ENCODE results near the gene DNAJC27.

Gene DNAJC27

GRCh38 chr2:24955921-24956320, 15.8 kb downstream of the DNAJC27 start:
- H3K4me3 ChIP-seq (ENCODE audit: low read length), result no peak overlapping the region
- DNase-seq (ENCODE audit: low read depth), result no peak
- no peak for TF ChIP-seq CTCF (IDR thresholded peaks at IDR 0.05; ENCODE audit: insufficient read depth, low read depth, low read length, missing control alignments)

- no peak overlapping the region for H3K4me3 ChIP-seq (ENCODE audit: low read length)
- no peak for TF ChIP-seq CTCF (IDR thresholded peaks at IDR 0.05; ENCODE audit: insufficient read depth, low read depth, low read length, missing control alignments)
- DNase-seq (ENCODE audit: low read depth), result no peak
Observed at GRCh38 chr2:24955232-24955631, 16.5 kb downstream of the DNAJC27 start.

- no peak overlapping the region for H3K4me3 ChIP-seq (ENCODE audit: low read length)
- DNase-seq (ENCODE audit: low read depth), result no peak
- TF ChIP-seq CTCF (IDR thresholded peaks at IDR 0.05; ENCODE audit: insufficient read depth, low read depth, low read length, missing control alignments), result no peak
Observed at GRCh38 chr2:24950102-24950501, 21.7 kb downstream of the DNAJC27 start.

- H3K4me3 ChIP-seq (ENCODE audit: low read length), result no peak overlapping the region
- no peak for TF ChIP-seq CTCF (IDR thresholded peaks at IDR 0.05; ENCODE audit: insufficient read depth, low read depth, low read length, missing control alignments)
- no peak for DNase-seq (ENCODE audit: low read depth)
Observed at GRCh38 chr2:24948506-24948905, 23.2 kb downstream of the DNAJC27 start.

GRCh38 chr2:24947561-24948157, 24.1 kb downstream of the DNAJC27 start:
- no peak for DNase-seq (ENCODE audit: low read depth)
- H3K4me3 ChIP-seq (ENCODE audit: low read length), result no peak overlapping the region
- no peak for TF ChIP-seq CTCF (IDR thresholded peaks at IDR 0.05; ENCODE audit: insufficient read depth, low read depth, low read length, missing control alignments)

- TF ChIP-seq CTCF (IDR thresholded peaks at IDR 0.05; ENCODE audit: insufficient read depth, low read depth, low read length, missing control alignments), result no peak
- DNase-seq (ENCODE audit: low read depth), result peak; percentile 75
- H3K4me3 ChIP-seq (ENCODE audit: low read length), result no peak overlapping the region
Observed at GRCh38 chr2:24945907-24946306, 25.8 kb downstream of the DNAJC27 start.

- no peak overlapping the region for H3K4me3 ChIP-seq (ENCODE audit: low read length)
- DNase-seq (ENCODE audit: low read depth), result no peak
- TF ChIP-seq CTCF (IDR thresholded peaks at IDR 0.05; ENCODE audit: insufficient read depth, low read depth, low read length, missing control alignments), result no peak
Observed at GRCh38 chr2:24943427-24944053, 28.2 kb downstream of the DNAJC27 start.

All from epithelial cell of esophagus (primary cell).